ENCODE measurements around the gene PPP2R3A.

GRCh38 chr3:136109499-136109898, 144.0 kb downstream of the PPP2R3A start:
- TF ChIP-seq CTCF (IDR thresholded peaks at IDR 0.05 in 4 of 5, conservative IDR thresholded peaks at IDR 0.05 in 1 of 5) = no peak
- no peak for TF ChIP-seq POLR2A (IDR thresholded peaks at IDR 0.05)

Measured in gastrocnemius medialis (tissue), 4 donors.